ENCODE results near the gene AFMID. TPM values are rescaled to one million over a fixed set of nuclear protein-coding genes. Genes with fewer than 3 reads are reported as not detected.

AFMID gene
- total and polyA plus RNA-seq, 2 of the 8 experiments (the other 6 are each of a cell fraction or from before 2014, with no cell fraction given): 49.0 to 53.0 TPM

GRCh38 chr17:78236362-78237127, 49.4 kb downstream of the AFMID start:
- Histone ChIP-seq H3K14ac (ENCODE audit: insufficient read length) (no peak overlapping the region), H2BK15ac (ENCODE audit: low read length) (0 out of 2 replicates have a peak overlapping the region, but pooled peaks have one; percentile 46), H3K4me3 (ENCODE audit: extremely low read depth in 1 of 4, insufficient read depth in 2 of 4, low read depth in 3 of 4, low read length in 4 of 4) (no peak overlapping the region), H3K18ac (ENCODE audit: extremely low read depth, low read length) (no peak overlapping the region), H2BK20ac (ENCODE audit: low read length) (no peak overlapping the region), H2AFZ (ENCODE audit: low read length) (no peak overlapping the region), H3K4me1 (replicated peaks in 1 of 4; ENCODE audit: control insufficient read depth in 3 of 4, insufficient read depth in 4 of 4, low read length in 3 of 4) (peaks cover 0 to 6% (median under 1%) of the 10 kb centered on the region in 4 experiments; a peak in 3 of 7 replicates), H3K23me2 (ENCODE audit: low read depth, low read length) (peaks cover 5% of the 10 kb centered on the region; the same call in 1 of the 2 replicates), H3K27me3 (replicated peaks in 1 of 4; ENCODE audit: control insufficient read depth in 3 of 4, extremely low read depth in 1 of 4, insufficient read depth in 3 of 4, low read length in 3 of 4) (peaks cover 0 to 14% (median 12%) of the 10 kb centered on the region in 4 experiments; a peak in 5 of 7 replicates), H4K91ac (replicated peaks; ENCODE audit: insufficient read length, low read length) (no peak overlapping the region), H3K9me3 (ENCODE audit: insufficient read depth in 2 of 2, low read depth in 1 of 2, low read length in 1 of 2) (no peaks in the 10 kb centered on the region), H3K36me3 (ENCODE audit: control insufficient read depth in 2 of 4, insufficient read depth in 4 of 4, low read length in 3 of 4) (no peaks in the 10 kb centered on the region), H4K8ac (ENCODE audit: extremely low read depth, insufficient read depth, low read length) (no peak overlapping the region), H3K4ac (replicated peaks; ENCODE audit: insufficient read length, low read depth, low read length) (no peak overlapping the region), H3K56ac (replicated peaks; ENCODE audit: insufficient read length, low read depth, low read length) (no peak overlapping the region), H2BK120ac (replicated peaks; ENCODE audit: low read depth, low read length) (no peak overlapping the region), H4K20me1 (replicated peaks in 1 of 2; ENCODE audit: control insufficient read depth in 1 of 2, insufficient read depth in 2 of 2, low read length in 2 of 2) (peaks cover 0 to 2% of the 10 kb centered on the region in 2 experiments), H2AK5ac (ENCODE audit: low read depth, low read length) (no peak overlapping the region), H3K4me2 (ENCODE audit: insufficient read depth in 1 of 2, low read depth in 2 of 2, low read length in 2 of 2) (no peak overlapping the region), H4K5ac (ENCODE audit: insufficient read length, low read depth, low read length) (no peak overlapping the region), H3K9ac (replicated peaks in 1 of 4; ENCODE audit: extremely low read depth in 1 of 4, low read depth in 3 of 4, low read length in 3 of 4) (no peak overlapping the region), H2BK12ac (ENCODE audit: low read depth, low read length) (no peak overlapping the region), H2BK5ac (ENCODE audit: low read depth, low read length) (no peak overlapping the region), H3K79me1 (ENCODE audit: low read depth, low read length) (no peaks in the 10 kb centered on the region), H3K79me2 (ENCODE audit: control insufficient read depth in 1 of 2, insufficient read depth in 2 of 2, low read length in 2 of 2) (no peaks in the 10 kb centered on the region), H3K23ac (ENCODE audit: insufficient read length) (no peak overlapping the region), H3K27ac (ENCODE audit: low read depth, low read length) (no peak overlapping the region)
- POLR2A ChIA-PET (ENCODE audit: partially characterized antibody): interaction anchor here (0.6 to 3.6 kb wide), 5 partner anchors 10 to 124 kb away, joined by 3 to 16 read pairs (median 8); partner anchors contain the start of genes AFMID and TK1
- WGBS, 2 experiments (ENCODE audit: extremely low coverage in 1 of 2, insufficient coverage in 1 of 2, insufficient read length in 1 of 2, insufficient replicate concordance in 2 of 2, low coverage in 1 of 2, low lambda C conversion rate in 2 of 2, missing lambda C conversion rate in 1 of 2): 87% methylated on average over 20 of the region's 20 CpGs; no CpG with 5 or more reads in 1 of the 2 experiments
- CTCF ChIA-PET (ENCODE audit: partially characterized antibody): interaction anchor here (0.6 to 5.9 kb wide), 5 partner anchors 10 to 191 kb away, joined by 3 to 53 read pairs (median 3); no protein-coding TSS in a partner anchor
- FAIRE-seq (no peak), DNase-seq (ENCODE audit: low read depth in 1 of 2, low spot score in 2 of 2) (no peak)
- TF ChIP-seq HDAC6 (IDR thresholded peaks at IDR 0.05; ENCODE audit: low read depth, low read length) (no peak), E2F6 (IDR thresholded peaks at IDR 0.05) (no peak), SIX5 (IDR thresholded peaks at IDR 0.05; ENCODE audit: low read depth, low read length) (no peak), GTF2F1 (IDR thresholded peaks at IDR 0.05; ENCODE audit: borderline replicate concordance, low read depth, low read length) (no peak), ZNF274 (IDR thresholded peaks at IDR 0.05; ENCODE audit: borderline replicate concordance, extremely low read depth, low read length) (no peak), SAP30 (IDR thresholded peaks at IDR 0.05; ENCODE audit: insufficient read depth, insufficient replicate concordance, low read length) (no peak), NANOG (IDR thresholded peaks at IDR 0.05; ENCODE audit: insufficient read depth, low read depth, low read length, poor library complexity, severe bottlenecking) (no peak), TAF7 (optimal IDR thresholded peaks at IDR 0.05; ENCODE audit: borderline replicate concordance, low read depth, low read length) (no peak), BRCA1 (IDR thresholded peaks at IDR 0.05; ENCODE audit: low read depth, low read length) (no peak), BCL11A (IDR thresholded peaks at IDR 0.05; ENCODE audit: low read depth in 2 of 2, low read length in 2 of 2) (no peak), FOSL1 (IDR thresholded peaks at IDR 0.05; ENCODE audit: insufficient read depth, low read depth, low read length) (no peak)

Measured in H1 (cell line).